ENCODE measurements around the gene ENOX1. TPM values are rescaled to one million over a fixed set of nuclear protein-coding genes. Genes with fewer than 3 reads are reported as not detected.

Gene ENOX1
- total and polyA plus RNA-seq, 2 of the 13 experiments (the other 11 are each of a cell fraction or from before 2014, with no cell fraction given) = not detected

- Histone ChIP-seq H3K27ac (ENCODE audit: extremely low read length, insufficient read depth, low read length) (no peak overlapping the region), H4K20me1 (ENCODE audit: insufficient read depth, low read length) (no peaks in the 10 kb centered on the region), H3K4me1 (ENCODE audit: insufficient read depth, low read length) (no peaks in the 10 kb centered on the region), H3K9ac (ENCODE audit: insufficient read depth, low read depth, low read length) (no peak overlapping the region), H3K27me3 (ENCODE audit: control insufficient read depth in 1 of 2, insufficient read depth in 2 of 2, low read length in 2 of 2) (no peaks in the 10 kb centered on the region), H3K4me3 (replicated peaks in 1 of 3; ENCODE audit: insufficient read depth in 1 of 3, low read depth in 2 of 3, low read length in 3 of 3) (no peak overlapping the region), H3K79me2 (ENCODE audit: insufficient read depth, low read length) (no peaks in the 10 kb centered on the region), H2AFZ (ENCODE audit: low read length) (no peak overlapping the region), H3K36me3 (replicated peaks in 1 of 2; ENCODE audit: control insufficient read depth in 1 of 2, insufficient read depth in 2 of 2, low read length in 2 of 2) (no peaks in the 10 kb centered on the region), H3K4me2 (ENCODE audit: low read depth, low read length) (no peak overlapping the region), H3K9me3 (ENCODE audit: low read length) (no peaks in the 10 kb centered on the region)
- intact Hi-C loops (cut with micrococcal nuclease; ENCODE audit: unreplicated experiment) (no loop called here), in situ Hi-C loops (cut with HindIII; ENCODE audit: extremely low pct_ligation_motif_present, low pct_unique_long_range_greater_than_20kb) (no loop called here)
- WGBS (ENCODE audit: low lambda C conversion rate) = 6% methylated on average over 2 of the region's 2 CpGs
- ATAC-seq = no peak
- ChIA-PET CTCF (ENCODE audit: low intra/inter-chr PET ratio, low total read pairs) (no interaction called here), POLR2A (no interaction called here)
- no peak for FAIRE-seq
- TF ChIP-seq FOSL1 (CRISPR knock-in tag; IDR thresholded peaks at IDR 0.05; ENCODE audit: borderline replicate concordance) (no peak), ZNF724P (CRISPR knock-in tag; IDR thresholded peaks at IDR 0.05; ENCODE audit: borderline replicate concordance) (no peak), TEF (CRISPR knock-in tag; IDR thresholded peaks at IDR 0.05) (no peak), KLF12 (CRISPR knock-in tag; IDR thresholded peaks at IDR 0.05; ENCODE audit: borderline replicate concordance) (no peak), ZNF503 (CRISPR knock-in tag; IDR thresholded peaks at IDR 0.05) (no peak), MXD1 (CRISPR knock-in tag; IDR thresholded peaks at IDR 0.05) (no peak), ZBTB21 (CRISPR knock-in tag; IDR thresholded peaks at IDR 0.05) (no peak), ZNF614 (CRISPR knock-in tag; IDR thresholded peaks at IDR 0.05; ENCODE audit: borderline replicate concordance) (no peak), FOXA3 (CRISPR knock-in tag; IDR thresholded peaks at IDR 0.05) (no peak), ISX (CRISPR knock-in tag; conservative IDR thresholded peaks at IDR 0.05) (no peak), NR0B2 (CRISPR knock-in tag; IDR thresholded peaks at IDR 0.05) (no peak), MEIS1 (CRISPR knock-in tag; IDR thresholded peaks at IDR 0.05; ENCODE audit: borderline replicate concordance) (no peak), ZMAT5 (CRISPR knock-in tag; IDR thresholded peaks at IDR 0.05; ENCODE audit: borderline replicate concordance, low read depth) (no peak), ZNF556 (CRISPR knock-in tag; IDR thresholded peaks at IDR 0.05; ENCODE audit: borderline replicate concordance) (no peak), NR2F6 (IDR thresholded peaks at IDR 0.05) (no peak), NR2F6 (CRISPR knock-in tag; IDR thresholded peaks at IDR 0.05) (no peak), HIC2 (CRISPR knock-in tag; IDR thresholded peaks at IDR 0.05; ENCODE audit: low read depth) (no peak), KLF15 (CRISPR knock-in tag; IDR thresholded peaks at IDR 0.05; ENCODE audit: borderline replicate concordance) (no peak), RBM39 (IDR thresholded peaks at IDR 0.05; ENCODE audit: low read depth, low read length, poor library complexity, severe bottlenecking) (no peak)
- DNase-seq (ENCODE audit: low spot score) = no peak
- BruUV-seq (replicated peaks) = no TSS peak
These were observed 17.2 kb downstream of the ENOX1 start for GRCh38 chr13:43769529-43769928.

Measured in HepG2 (cell line).